Measurements from ENCODE around the gene NFIB.

NFIB gene

GRCh38 chr9:14179449-14179848 is 134.5 kb downstream of the NFIB start:
- DNase-seq: no peak

DNA sequence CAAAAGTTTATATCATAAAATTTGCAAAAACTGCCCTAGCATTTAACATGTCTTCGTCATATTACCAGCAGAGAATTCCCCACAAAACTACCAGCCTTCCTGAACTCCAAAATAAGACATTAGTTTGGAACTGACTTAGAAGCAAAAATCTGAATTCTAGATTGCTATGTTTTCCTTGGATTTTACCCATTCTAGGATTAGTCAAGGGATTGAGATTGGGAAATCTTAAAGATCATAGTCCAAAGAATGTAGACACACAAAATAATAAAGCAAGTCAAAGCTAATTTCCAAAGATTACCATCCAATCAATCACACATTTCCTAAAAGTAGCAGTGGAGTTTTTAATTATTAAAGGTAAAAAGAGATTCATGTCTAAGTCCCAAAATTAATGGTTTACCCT is 138.2 kb downstream of the NFIB start:
- DNase-seq: no peak

- no peak for DNase-seq
These were observed 140.2 kb downstream of the NFIB start for GRCh38 chr9:14173713-14174112.

DNA sequence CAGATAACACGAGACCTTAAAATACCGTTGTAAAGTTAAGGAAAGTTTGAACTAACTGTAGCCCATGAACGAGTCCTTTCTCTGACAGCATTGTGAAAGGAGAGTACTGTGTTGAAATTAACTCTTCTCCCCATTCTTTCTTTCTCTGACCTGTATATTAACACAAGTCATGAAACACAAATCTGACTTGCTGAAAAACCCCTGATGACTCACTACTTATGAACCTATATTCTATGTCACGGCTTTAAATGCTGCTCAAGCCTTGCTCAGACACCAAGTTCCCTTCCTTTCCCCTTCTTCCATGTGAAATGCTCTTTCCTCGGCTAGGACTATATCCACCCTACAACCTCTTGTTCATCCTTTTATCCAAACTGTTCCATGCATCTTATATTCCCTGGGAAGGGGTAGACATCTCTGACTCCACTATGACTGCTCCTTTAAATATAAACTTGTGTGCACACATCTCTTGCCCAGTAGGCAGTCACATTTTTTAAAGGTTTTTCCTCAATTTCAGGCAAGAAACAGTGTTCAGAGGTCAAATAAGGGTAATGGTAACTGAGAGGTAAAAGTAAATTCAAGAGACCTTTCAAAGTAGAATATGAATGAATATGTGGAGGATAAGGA is 142.9 kb downstream of the NFIB start:
- DNase-seq: no peak

DNA sequence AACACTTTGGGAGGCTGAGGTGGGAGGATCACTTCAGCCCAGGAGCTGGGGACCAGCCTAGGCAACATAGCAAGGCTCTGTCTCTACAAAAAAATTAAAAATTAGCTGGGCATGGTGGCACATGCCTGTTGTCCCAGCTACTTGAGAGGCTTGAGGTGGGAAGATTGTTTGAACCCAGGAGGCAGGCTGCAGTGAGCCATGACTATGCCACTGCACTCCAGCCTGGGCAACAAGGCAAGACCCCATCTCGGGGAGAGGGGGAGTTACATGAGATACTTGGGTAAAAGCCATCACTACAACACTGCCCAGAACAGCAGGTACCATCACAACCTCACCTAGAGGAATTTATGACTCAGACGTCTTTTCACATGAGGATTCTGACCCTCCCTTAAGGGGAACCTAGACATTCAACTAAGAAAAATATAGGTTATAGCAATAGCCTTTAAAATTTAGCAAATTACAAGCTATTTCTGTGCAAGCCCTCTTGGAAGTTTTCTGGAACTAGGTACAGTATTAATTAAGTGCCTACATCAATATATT is 143.5 kb downstream of the NFIB start:
- DNase-seq: no peak

DNA sequence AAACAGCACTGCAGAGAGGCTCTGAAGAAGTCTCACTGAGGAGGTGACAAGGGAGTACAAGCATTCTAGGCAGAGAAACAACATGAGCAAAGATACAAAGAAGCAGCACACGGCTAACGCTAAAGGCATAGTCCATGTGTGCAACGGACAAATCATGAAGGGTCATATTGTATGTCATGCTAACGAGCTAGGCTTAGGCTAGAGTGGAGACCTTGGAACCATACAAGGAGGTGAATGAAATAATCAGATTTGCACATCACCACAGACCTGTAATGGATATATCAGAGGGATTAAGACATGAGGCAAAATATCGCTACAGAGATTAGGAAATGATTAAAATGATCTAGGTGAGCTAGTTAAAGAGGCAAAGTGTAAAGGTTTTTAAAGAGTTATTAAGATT is 145.6 kb downstream of the NFIB start:
- no peak for DNase-seq

GRCh38 chr9:14165376-14166035 is 148.4 kb downstream of the NFIB start:
- DNase-seq: no peak

DNA sequence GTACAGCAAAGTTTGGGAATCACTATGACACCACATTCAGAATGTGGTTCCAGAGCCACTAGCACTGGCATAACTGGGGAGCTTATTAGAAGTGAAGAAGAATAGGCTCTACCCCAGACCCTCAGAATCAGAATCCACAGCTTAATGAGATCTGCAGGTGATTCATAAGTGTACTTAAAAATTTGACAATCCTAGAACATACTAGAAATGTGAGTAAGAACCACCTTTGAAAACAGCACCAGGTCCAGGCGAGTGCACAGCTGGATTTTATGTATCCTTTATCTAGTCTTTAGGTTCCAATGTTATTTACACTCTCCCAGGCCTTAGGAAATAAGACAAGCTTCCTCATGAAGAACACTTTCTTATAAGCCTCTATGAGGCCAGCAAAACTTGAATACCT is 149.0 kb downstream of the NFIB start:
- DNase-seq: no peak

GRCh38 chr9:14159440-14160216 is 154.3 kb downstream of the NFIB start:
- DNase-seq: no peak

DNA sequence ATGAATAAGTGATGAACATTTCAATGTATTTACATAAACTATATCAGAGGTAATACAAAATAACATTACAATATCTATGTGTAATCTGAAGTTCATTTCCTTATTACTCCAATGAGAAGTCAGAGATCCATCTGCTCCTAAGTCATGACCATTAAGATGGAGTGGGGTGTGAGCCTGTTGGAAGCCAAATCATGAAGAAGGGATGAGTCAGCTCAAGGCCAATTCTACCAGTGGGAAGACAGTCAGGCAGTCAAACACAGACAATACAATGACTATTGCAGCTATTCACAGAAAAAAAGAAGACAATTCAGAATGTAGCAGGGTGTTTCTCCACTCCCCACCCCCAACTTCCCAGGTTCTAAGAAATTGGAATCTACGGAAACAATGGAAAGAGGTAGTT is 155.0 kb downstream of the NFIB start:
- no peak for DNase-seq

DNA sequence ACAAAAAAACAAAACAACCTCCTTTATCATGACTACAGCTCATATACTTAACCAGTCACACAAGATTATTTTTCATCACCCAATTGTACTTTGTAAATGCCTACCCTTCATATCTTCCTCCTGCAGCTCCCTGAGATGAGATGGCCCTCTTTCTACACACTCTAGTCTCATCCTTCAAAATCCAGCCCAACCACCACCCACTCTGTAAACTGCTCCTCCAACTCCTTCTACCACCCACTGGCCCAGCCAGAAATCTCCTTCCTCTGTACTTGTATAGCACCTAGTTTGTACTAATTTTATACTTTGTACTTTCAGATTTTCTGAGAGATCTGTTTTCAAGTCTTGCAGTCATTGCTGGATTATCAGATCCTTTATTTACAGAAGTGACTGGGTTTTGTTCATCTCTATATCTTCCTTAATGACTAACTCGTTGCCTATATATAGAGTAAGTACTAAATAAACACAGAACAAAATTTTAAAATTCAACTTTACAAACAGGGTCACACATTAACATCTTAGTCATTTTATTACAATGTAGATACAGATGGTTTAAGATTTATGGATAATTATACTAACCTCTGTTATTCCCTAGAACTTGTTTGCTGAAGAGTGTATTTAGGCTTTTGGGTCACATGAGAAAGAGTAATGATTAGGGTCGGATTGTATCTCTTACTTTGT is 155.7 kb downstream of the NFIB start:
- no peak for DNase-seq

DNA sequence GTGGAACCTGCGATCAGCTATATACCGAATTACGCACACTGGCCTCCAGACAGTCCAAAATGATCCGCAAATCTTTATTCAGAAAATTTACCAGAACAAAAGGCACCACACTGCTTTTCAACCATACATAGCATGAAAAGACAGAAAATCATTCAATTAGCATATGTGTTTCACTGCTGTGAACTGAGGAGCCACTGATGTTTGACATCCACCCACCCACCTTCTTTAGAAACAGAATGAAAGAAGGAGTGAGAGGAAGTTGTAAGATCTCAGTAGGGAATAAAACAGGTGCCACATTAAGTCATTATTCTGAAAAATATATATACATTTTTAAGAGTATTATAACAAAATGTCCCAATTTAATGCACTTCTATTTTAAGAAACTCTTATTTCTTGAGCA is 156.8 kb downstream of the NFIB start:
- DNase-seq: no peak

DNA sequence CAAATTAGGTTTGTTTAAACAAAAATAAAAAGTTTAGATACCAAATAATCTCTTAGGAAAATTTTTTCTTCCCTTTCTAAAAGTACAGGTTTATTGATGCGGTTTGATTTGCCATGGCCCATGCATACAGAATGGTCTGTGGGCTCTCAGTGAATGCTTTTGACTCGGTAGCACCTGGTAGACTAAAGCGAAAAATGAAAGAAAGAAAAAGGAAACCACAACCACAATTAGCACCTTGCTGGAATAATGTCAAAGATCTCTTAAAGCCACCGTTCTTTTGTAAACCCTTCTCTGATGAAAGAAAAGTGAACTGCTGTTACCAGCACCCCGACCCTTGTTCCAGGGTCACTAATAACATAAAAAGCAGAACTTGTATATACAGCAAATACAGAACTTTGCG is 157.9 kb downstream of the NFIB start:
- DNase-seq: no peak

DNA sequence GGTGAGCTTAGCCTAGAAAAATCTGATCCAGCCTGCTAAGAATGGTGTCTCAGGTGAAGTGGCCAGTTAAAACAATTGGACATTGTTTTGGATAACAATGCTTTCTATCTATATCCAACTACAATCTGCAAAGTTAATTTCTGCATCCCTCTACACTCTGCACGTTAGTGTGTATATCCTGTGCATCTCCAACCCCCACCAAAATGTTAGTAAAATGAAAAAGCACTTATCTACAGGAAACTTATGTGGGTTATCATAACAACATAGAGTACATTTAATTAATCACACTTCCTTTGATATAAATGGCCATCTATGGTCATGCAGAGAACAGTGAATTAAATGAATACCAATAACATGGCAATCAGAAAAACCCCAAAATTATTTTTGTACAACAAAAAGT is 158.7 kb downstream of the NFIB start:
- no peak for DNase-seq

- DNase-seq: no peak
These were observed 160.6 kb downstream of the NFIB start for GRCh38 chr9:14153310-14153720.

DNA sequence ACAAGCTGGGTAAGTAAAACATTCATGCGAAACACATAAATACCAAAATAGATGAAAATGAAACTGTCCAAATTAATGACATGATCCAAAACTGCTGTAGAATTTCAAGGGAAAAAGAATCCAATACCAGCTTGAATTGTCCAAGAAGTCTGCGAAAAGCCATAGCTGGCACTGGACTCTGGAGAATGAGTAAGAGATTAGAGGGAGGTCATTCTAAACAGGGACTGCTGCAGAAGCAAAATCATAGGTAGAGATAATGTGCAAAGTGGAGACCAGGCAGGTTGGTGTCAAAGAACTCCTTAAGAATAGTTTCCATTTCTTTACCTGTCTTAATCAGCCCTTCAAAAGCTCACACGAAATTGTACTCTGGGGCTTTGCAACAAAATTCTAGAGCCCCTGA is 162.5 kb downstream of the NFIB start:
- no peak for DNase-seq

GRCh38 chr9:14148501-14149103 is 165.3 kb downstream of the NFIB start:
- no peak for DNase-seq

GRCh38 chr9:14147738-14148137 is 166.2 kb downstream of the NFIB start:
- DNase-seq: no peak

DNA sequence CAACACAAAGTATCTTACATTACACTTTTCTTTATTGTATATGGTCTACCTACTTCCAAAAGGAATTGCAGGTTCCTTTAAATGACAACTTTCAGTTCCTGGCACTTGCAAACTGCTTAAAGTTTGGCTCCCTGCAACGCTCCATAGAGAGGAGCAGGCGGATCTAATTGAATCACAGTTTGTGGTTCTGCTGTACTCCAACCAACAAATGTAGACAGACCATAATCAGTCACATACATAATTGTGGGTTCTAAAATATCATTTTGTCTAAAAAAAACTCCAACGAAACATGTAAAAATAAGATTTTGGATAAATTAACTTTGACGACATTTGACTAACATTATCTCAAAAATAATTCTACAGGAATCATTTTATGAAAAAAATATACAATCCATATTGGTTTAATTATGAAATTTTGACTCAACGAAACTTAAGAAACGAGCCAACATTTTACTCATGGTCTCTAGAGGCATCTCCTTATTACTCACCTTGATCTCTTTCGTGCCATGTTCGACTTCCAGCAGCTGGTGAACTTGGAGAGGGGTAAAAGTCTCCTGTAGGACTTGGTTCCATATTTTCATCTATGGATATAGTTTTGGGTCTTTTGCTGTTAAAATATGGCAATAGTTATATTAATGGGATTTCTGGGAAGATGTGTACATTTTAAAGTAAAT is 167.6 kb downstream of the NFIB start:
- no peak for DNase-seq

DNA sequence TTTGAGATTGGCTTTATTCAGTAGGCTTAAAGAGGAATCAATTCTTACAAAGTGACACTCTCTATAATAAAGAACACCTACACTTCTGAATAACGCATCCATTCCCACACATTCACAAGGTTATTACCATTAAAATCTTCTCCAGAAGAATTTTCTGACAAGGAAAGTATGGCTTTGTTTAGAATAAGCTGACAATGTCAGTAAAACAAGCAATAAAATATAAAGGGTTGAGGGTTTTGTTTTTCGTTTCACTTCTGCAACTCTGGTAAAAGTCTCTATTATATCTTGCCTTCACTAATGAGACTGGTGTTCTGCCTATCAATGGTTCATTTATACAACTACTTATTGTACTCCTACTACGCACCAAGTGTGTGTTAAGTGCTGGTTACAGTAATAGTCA is 169.7 kb downstream of the NFIB start:
- DNase-seq: no peak

DNA sequence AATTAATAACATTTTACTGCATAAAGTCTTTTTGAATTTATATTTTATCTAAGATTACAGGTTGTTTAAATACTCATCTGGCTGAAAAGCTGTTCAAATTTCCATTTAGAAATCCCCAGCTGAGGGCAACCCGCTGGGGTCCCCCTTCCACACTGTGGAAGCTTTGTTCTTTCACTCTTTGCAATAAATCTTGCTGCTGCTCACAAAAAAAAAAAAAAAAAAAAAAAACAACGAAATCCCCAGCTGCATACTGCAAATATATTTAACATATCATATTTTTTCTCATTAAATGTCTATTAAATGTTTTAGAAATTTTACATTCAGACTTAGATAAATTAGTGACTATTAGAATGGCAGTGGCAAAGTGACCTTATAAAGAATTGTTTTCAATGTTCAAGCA is 172.2 kb downstream of the NFIB start:
- DNase-seq: no peak

DNA sequence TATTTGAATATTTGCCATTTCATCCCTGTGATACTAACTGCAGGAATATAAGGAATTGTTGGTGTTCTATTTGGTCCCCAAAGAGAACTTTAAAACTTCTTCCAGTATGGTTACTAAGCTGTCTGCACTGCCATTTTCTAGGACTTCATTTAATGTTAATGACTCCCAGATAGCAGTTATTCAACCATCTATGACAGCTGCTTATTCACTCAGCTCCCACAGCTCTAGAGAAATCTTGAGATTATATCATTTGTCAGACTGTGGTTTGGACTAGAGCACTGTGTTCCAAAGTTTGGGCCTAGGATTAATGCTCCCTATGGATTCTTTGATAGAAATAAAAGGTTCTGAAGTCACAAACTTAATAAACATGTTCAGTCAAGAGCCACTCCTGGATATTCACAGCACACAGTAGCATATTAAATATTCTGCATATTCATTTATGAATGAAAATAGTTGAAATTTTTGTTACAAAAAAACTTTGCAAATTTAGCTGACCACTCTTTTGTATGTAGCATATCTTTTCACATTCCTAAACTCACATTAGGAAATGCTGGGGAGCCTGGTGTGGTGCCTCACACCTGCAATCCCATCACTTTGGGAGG is 173.7 kb downstream of the NFIB start:
- no peak for DNase-seq
